COR-L47 (cell line): Measurements from ENCODE around the gene SMOC2.

Experiments
- DNase-seq: peaks from one replicate; lab custom pipeline; 2025; lab: John Stamatoyannopoulos, UW

The SMOC2 gene

GRCh38 chr6:168448243-168448855, 7.4 kb downstream of the SMOC2 start:
- no peak for DNase-seq

GRCh38 chr6:168450917-168451316, 9.9 kb downstream of the SMOC2 start:
- DNase-seq: no peak

- no peak for DNase-seq
Observed at GRCh38 chr6:168451805-168452517, 11.0 kb downstream of the SMOC2 start.

GRCh38 chr6:168452685-168453377, 11.8 kb downstream of the SMOC2 start:
- DNase-seq: no peak

GRCh38 chr6:168455847-168456530, 15.0 kb downstream of the SMOC2 start:
- DNase-seq: no peak

- DNase-seq: no peak
Observed at GRCh38 chr6:168456907-168457652, 16.1 kb downstream of the SMOC2 start.

- no peak for DNase-seq
Observed at GRCh38 chr6:168457653-168457934, 16.6 kb downstream of the SMOC2 start.

- DNase-seq: no peak
Observed at GRCh38 chr6:168458101-168458500, 17.1 kb downstream of the SMOC2 start.

GRCh38 chr6:168459572-168459971, 18.6 kb downstream of the SMOC2 start:
- DNase-seq: no peak

- DNase-seq: no peak
Observed at GRCh38 chr6:168462289-168462853, 21.4 kb downstream of the SMOC2 start.

GRCh38 chr6:168464546-168464945, 23.6 kb downstream of the SMOC2 start:
- no peak for DNase-seq

GRCh38 chr6:168468045-168468444, 27.1 kb downstream of the SMOC2 start:
- peak; percentile 59 for DNase-seq

GRCh38 chr6:168469521-168469920, 28.5 kb downstream of the SMOC2 start:
- no peak for DNase-seq

GRCh38 chr6:168469926-168470325, 28.9 kb downstream of the SMOC2 start:
- no peak for DNase-seq

- no peak for DNase-seq
Observed at GRCh38 chr6:168472363-168472762, 31.4 kb downstream of the SMOC2 start.

- no peak for DNase-seq
Observed at GRCh38 chr6:168473197-168473596, 32.2 kb downstream of the SMOC2 start.

GRCh38 chr6:168475188-168476013, 34.4 kb downstream of the SMOC2 start:
- no peak for DNase-seq

- DNase-seq: no peak
Observed at GRCh38 chr6:168479421-168479820, 38.4 kb downstream of the SMOC2 start.

- no peak for DNase-seq
Observed at GRCh38 chr6:168480481-168480880, 39.5 kb downstream of the SMOC2 start.

- DNase-seq: no peak
Observed at GRCh38 chr6:168485818-168486217, 44.8 kb downstream of the SMOC2 start.

- DNase-seq: no peak
Observed at GRCh38 chr6:168490757-168491156, 49.8 kb downstream of the SMOC2 start.
